Neural cell (in vitro differentiated cells): ENCODE measurements around the gene ZNF594. TPM values are rescaled to one million over a fixed set of nuclear protein-coding genes. Genes with fewer than 3 reads are reported as not detected.

Experiments
- H2AFZ ChIP-seq: fragments of 200-600, 300-800 bp; sonication (generic), shearing (Covaris generic); 2 replicates; pipeline ENCODE4 v1.6.0; 2014; ENCODE audit warnings: low read depth, mild to moderate bottlenecking, antibody characterized with exemption, low read length, moderate library complexity
- H3F3A ChIP-seq: fragments of 200-600 bp; shearing (Covaris generic); 2 replicates; pipeline ENCODE4 v1.6.1; 2016; ENCODE audit warnings: mild to moderate bottlenecking, moderate library complexity, mixed read lengths, antibody characterized with exemption, low read length; ENCODE audit not compliant: insufficient read depth, poor library complexity, severe bottlenecking
- H3K27ac ChIP-seq: fragments of 200-600, 300-800 bp; sonication (generic), shearing (Covaris generic); 2 replicates; pipeline ENCODE4 v1.5.1; 2014; ENCODE audit warnings: mild to moderate bottlenecking, low read length, moderate library complexity
- H3K27me3 ChIP-seq: fragments of 300-800, 200-600 bp; sonication (generic), shearing (Covaris generic); 2 replicates; pipeline ENCODE4 v1.6.0; 2014; ENCODE audit warnings: mild to moderate bottlenecking, low read depth, low read length, moderate library complexity; ENCODE audit not compliant: insufficient read depth
- H3K36me3 ChIP-seq: fragments of 300-800, 200-600 bp; sonication (generic), shearing (Covaris generic); 2 replicates; pipeline ENCODE4 v1.5.1; 2014; ENCODE audit warnings: mild to moderate bottlenecking, antibody characterized with exemption, low read length, moderate library complexity; ENCODE audit not compliant: insufficient read depth
- H3K4me2 ChIP-seq: fragments of 300-800, 200-600 bp; sonication (generic), shearing (Covaris generic); 2 replicates; pipeline ENCODE4 v1.6.0; 2014; ENCODE audit warnings: mild to moderate bottlenecking, low read length
- H3K4me3 ChIP-seq: fragments of 300-800, 200-600 bp; sonication (generic), shearing (Covaris generic); 2 replicates; pipeline ENCODE4 v1.5.1; 2014; ENCODE audit warnings: mild to moderate bottlenecking, low read length, moderate library complexity
- H3K79me2 ChIP-seq: fragments of 200-600 bp; shearing (Covaris generic); replicated peaks from 2 replicates; pipeline ENCODE4 v1.6.0; 2014; ENCODE audit warnings: mild to moderate bottlenecking, low read length, moderate library complexity; ENCODE audit not compliant: insufficient read depth
- H3K9ac ChIP-seq: fragments of 300-800, 200-600 bp; sonication (generic), shearing (Covaris generic); 2 replicates; pipeline ENCODE4 v1.6.1; 2016; ENCODE audit warnings: mild to moderate bottlenecking, low read length, mixed read lengths
- H3K9me2 ChIP-seq: fragments of 200-600 bp; shearing (Covaris generic); 2 replicates; pipeline ENCODE4 v1.6.1; 2016; ENCODE audit warnings: mild to moderate bottlenecking, low read length, mixed read lengths; ENCODE audit not compliant: insufficient read depth
- H3K9me3 ChIP-seq: fragments of 200-600, 300-800 bp; sonication (generic), shearing (Covaris generic); 2 replicates; pipeline ENCODE4 v1.6.1; 2016; ENCODE audit warnings: mild to moderate bottlenecking, mixed run types, low read length, moderate library complexity, mixed read lengths
- H4K20me1 ChIP-seq: fragments of 200-600 bp; shearing (Covaris generic); 2 replicates; pipeline ENCODE4 v1.6.1; 2016; ENCODE audit warnings: mild to moderate bottlenecking, mixed run types; ENCODE audit not compliant: insufficient read depth
- CTCF ChIP-seq: fragments of 450-650 bp; IDR thresholded peaks from 2 replicates; pipeline ENCODE4 v1.5.1; 2014; ENCODE audit warnings: antibody characterized with exemption, mild to moderate bottlenecking, moderate library complexity; ENCODE audit not compliant: poor library complexity, severe bottlenecking
- EP300 ChIP-seq: fragments of 450-650 bp; conservative IDR thresholded peaks from 2 replicates; pipeline ENCODE4 v1.6.1; 2014; ENCODE audit warnings: antibody characterized with exemption, mild to moderate bottlenecking, moderate library complexity; ENCODE audit not compliant: poor library complexity, severe bottlenecking
- EZH2 ChIP-seq: fragments of 200-600, 300-800 bp; shearing (Covaris generic), sonication (generic); IDR thresholded peaks from 2 replicates; pipeline ENCODE4 v1.6.1; 2014; ENCODE audit warnings: antibody characterized with exemption, low read length, borderline replicate concordance, mild to moderate bottlenecking; ENCODE audit not compliant: insufficient read depth, poor library complexity, severe bottlenecking
- MXI1 ChIP-seq: fragments of 450-650 bp; conservative IDR thresholded peaks from 2 replicates; pipeline ENCODE4 v1.6.1; 2014; ENCODE audit warnings: antibody characterized with exemption, mild to moderate bottlenecking; ENCODE audit not compliant: poor library complexity, severe bottlenecking
- POLR2AphosphoS5 ChIP-seq: IDR thresholded peaks from 2 replicates; pipeline ENCODE4 v1.6.1; 2012
- RAD21 ChIP-seq: fragments of 450-650 bp; conservative IDR thresholded peaks from 2 replicates; pipeline ENCODE4 v1.6.1; 2014; ENCODE audit warnings: antibody characterized with exemption, mild to moderate bottlenecking, moderate library complexity
- REST ChIP-seq: IDR thresholded peaks from 2 replicates; pipeline ENCODE4 v1.6.1; 2012; ENCODE audit warnings: borderline replicate concordance
- SMC3 ChIP-seq: fragments of 450-650 bp; conservative IDR thresholded peaks from 2 replicates; pipeline ENCODE4 v1.6.1; 2014; ENCODE audit warnings: antibody characterized with exemption, mild to moderate bottlenecking, moderate library complexity; ENCODE audit not compliant: poor library complexity
- TAF1 ChIP-seq: IDR thresholded peaks from 2 replicates; pipeline ENCODE4 v1.6.1; 2012; ENCODE audit warnings: low read depth
- polyA plus RNA-seq: library from polyadenylated mRNA; depleted of rRNA; stranded (reverse); fragments of >200 nt; gene quantifications from 2 replicates; pipeline ENCODE4 v1.2.3, GENCODE V29; 2014

ZNF594 gene
- polyA plus RNA-seq, 1 donor from 2014 or later = 28.2 TPM

DNA sequence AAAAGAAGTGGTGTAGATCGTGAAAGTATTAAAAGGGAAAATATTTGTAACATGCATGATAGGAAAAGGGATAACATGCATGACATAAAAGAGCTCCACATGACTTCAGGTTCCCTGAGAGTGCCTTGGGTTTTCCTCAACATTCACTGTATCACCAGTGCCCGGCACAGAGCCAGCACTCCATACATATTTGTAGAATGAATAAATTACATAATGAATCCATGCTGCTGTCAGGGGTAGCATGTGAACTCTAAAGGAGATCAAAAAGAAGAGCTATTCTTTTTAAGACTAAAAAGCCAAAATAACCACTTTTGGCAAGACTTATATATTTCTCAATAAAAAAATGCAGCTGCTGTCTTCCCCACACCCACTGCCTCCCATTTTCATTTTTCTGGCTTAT, 2.7 kb upstream of the ZNF594 start:
- Histone ChIP-seq H3K9me3 (no peaks in the 10 kb centered on the region), H3F3A (no peaks in the 10 kb centered on the region), H3K4me3 (no peak overlapping the region), H3K79me2 (peaks cover 19% of the 10 kb centered on the region), H3K27me3 (no peaks in the 10 kb centered on the region), H3K9me2 (no peaks in the 10 kb centered on the region), H2AFZ (no peak overlapping the region), H3K36me3 (no peaks in the 10 kb centered on the region), H3K4me2 (no peak overlapping the region), H3K27ac (no peak overlapping the region), H4K20me1 (no peaks in the 10 kb centered on the region), H3K9ac (no peak overlapping the region)
- TF ChIP-seq MXI1 (no peak), EP300 (no peak), REST (no peak), CTCF (no peak), POLR2AphosphoS5 (no peak), TAF1 (no peak), RAD21 (no peak), EZH2 (no peak), SMC3 (no peak)

DNA sequence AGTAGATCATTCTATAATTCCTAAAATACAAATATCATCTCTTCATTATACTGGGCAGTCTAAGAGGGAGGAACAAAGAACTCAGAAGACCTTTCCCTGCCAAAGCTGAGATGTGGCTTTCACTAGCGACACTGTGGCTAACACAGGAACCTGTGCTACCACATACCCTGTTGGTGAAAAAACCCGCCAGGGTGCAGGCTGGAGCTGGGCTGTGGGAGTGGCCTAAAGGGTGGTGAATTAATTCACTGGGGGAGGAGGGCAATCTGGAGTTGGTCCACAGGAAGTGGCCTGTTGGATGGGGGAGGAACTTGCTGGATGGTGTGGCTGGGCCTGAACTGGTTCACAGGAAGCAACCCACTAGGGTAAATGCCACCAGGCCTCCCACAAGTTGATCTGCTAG, 7.4 kb downstream of the ZNF594 start:
- no peaks in the 10 kb centered on the region for H3K79me2 ChIP-seq
- TF ChIP-seq TAF1 = no peak
- H3K9me3 ChIP-seq = peaks cover 31% of the 10 kb centered on the region
- no peak overlapping the region for H3K4me2 ChIP-seq
- H3F3A ChIP-seq = no peaks in the 10 kb centered on the region
- no peaks in the 10 kb centered on the region for H3K9me2 ChIP-seq
- H4K20me1 ChIP-seq = no peaks in the 10 kb centered on the region
- H3K9ac ChIP-seq = no peak overlapping the region
- no peak overlapping the region for H3K27ac ChIP-seq
- no peak overlapping the region for H3K4me3 ChIP-seq
- H2AFZ ChIP-seq = no peak overlapping the region
- H3K36me3 ChIP-seq = peaks cover 10% of the 10 kb centered on the region
- H3K27me3 ChIP-seq = no peaks in the 10 kb centered on the region

DNA sequence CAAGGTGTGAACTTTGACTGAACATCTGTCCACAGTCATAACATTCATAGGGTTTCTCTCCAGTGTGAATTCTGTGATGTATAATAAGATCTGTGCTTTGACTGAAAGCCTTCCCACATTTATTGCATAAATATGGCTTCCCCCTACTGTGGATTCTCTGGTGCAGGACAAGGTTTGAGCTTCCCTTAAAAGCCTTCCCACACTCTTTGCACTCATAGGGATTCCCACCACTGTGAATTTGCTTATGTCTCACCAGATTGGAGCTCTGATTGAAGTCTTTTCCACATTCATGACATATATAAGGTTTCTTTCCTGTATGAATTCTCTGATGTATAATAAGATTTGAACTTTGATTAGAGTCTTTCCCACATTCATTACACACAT, 8.3 kb downstream of the ZNF594 start:
- Histone ChIP-seq H2AFZ (no peak overlapping the region), H3K36me3 (peaks cover 15% of the 10 kb centered on the region), H3K4me2 (no peak overlapping the region), H3K79me2 (no peaks in the 10 kb centered on the region), H4K20me1 (no peaks in the 10 kb centered on the region), H3K27ac (no peak overlapping the region), H3F3A (no peaks in the 10 kb centered on the region), H3K9ac (no peak overlapping the region), H3K9me3 (peaks cover 36% of the 10 kb centered on the region), H3K27me3 (no peaks in the 10 kb centered on the region), H3K9me2 (no peaks in the 10 kb centered on the region), H3K4me3 (no peak overlapping the region)
- TF ChIP-seq EZH2 (no peak), MXI1 (no peak), CTCF (no peak), TAF1 (no peak), POLR2AphosphoS5 (no peak), REST (no peak), RAD21 (no peak), SMC3 (no peak), EP300 (no peak)
